LNCaP clone FGC (cell line): ENCODE results near the gene BUB1B.
A peak's percentile ranks its signal among the peaks of the same experiment; 100 is the strongest.
"Not testable (repeated sequence)": the region's sequence is repeated elsewhere in the genome, so short reads cannot be mapped to it uniquely, and the experiment has no call there.

ENCODE experiments used
- DNase-seq: peaks from one replicate; pipeline ENCODE4 v3.0.0-alpha.2; 2011; ENCODE audit warnings: low read depth
- H3K4me3 ChIP-seq: 2 replicates; pipeline ENCODE4 v1.5.1; 2011; ENCODE audit warnings: mild to moderate bottlenecking, low read depth, low read length, control low read depth
- CTCF ChIP-seq: IDR thresholded peaks from 2 replicates; pipeline ENCODE4 v1.5.1; 2012; ENCODE audit warnings: mild to moderate bottlenecking; ENCODE audit not compliant: control insufficient read depth, insufficient read depth; ENCODE audit errors: extremely low read depth

BUB1B gene

GRCh38 chr15:40155270-40155910 is 5.5 kb upstream of the BUB1B start:
- peak; percentile 63 for DNase-seq
- TF ChIP-seq CTCF, result no peak
- no peak overlapping the region for H3K4me3 ChIP-seq

GRCh38 chr15:40157778-40158447 is 3.0 kb upstream of the BUB1B start:
- DNase-seq, result no peak
- H3K4me3 ChIP-seq, result no peak overlapping the region
- TF ChIP-seq CTCF, result no peak

- no peak for TF ChIP-seq CTCF
- no peak overlapping the region for H3K4me3 ChIP-seq
Measured at GRCh38 chr15:40160021-40160420, 848 bp upstream of the BUB1B start.

GRCh38 chr15:40161693-40162391 is 973 bp downstream of the BUB1B start:
- TF ChIP-seq CTCF, result no peak
- peak overlapping the region; percentile 86 for H3K4me3 ChIP-seq
- no peak for DNase-seq

More at GRCh38 chr15:40160021-40160420, 848 bp upstream of the BUB1B start:
- DNase-seq, result no peak

- TF ChIP-seq CTCF, result no peak
- H3K4me3 ChIP-seq, result peak overlapping the region; percentile 86
- no peak for DNase-seq
Measured at GRCh38 chr15:40162552-40162951, 1.7 kb downstream of the BUB1B start.

GRCh38 chr15:40163657-40164416 is 3.0 kb downstream of the BUB1B start:
- no peak for DNase-seq
- H3K4me3 ChIP-seq, result no peak overlapping the region
- no peak for TF ChIP-seq CTCF

- not testable (repeated sequence) for DNase-seq
Measured at GRCh38 chr15:40167374-40167773, 6.5 kb downstream of the BUB1B start.

More at GRCh38 chr15:40167374-40167773, 6.5 kb downstream of the BUB1B start:
- H3K4me3 ChIP-seq, result not testable (repeated sequence)
